ENCODE data around the gene FBXL17.

GRCh38 chr5:108353087-108353486 lies 28.8 kb downstream of the FBXL17 start:
- no peak for TF ChIP-seq BCL6 (CRISPR knock-in tag; IDR thresholded peaks at IDR 0.05)
- TF ChIP-seq PRDM4 (CRISPR knock-in tag; IDR thresholded peaks at IDR 0.05; ENCODE audit: borderline replicate concordance) = no peak
- TF ChIP-seq NR2F6 (IDR thresholded peaks at IDR 0.05) = no peak
- no peak for TF ChIP-seq NR2F6 (CRISPR knock-in tag; IDR thresholded peaks at IDR 0.05)
- TF ChIP-seq USF2 (IDR thresholded peaks at IDR 0.05; ENCODE audit: low read depth, low read length) = no peak
- TF ChIP-seq USF2 (CRISPR knock-in tag; IDR thresholded peaks at IDR 0.05; ENCODE audit: borderline replicate concordance) = no peak
- no peak for TF ChIP-seq EP300 (IDR thresholded peaks at IDR 0.05; ENCODE audit: low read depth in 2 of 2, low read length in 2 of 2)
- no peak for TF ChIP-seq EP300 (CRISPR knock-in tag; IDR thresholded peaks at IDR 0.05; ENCODE audit: borderline replicate concordance)
- no peak for TF ChIP-seq FOXK2 (IDR thresholded peaks at IDR 0.05)
- TF ChIP-seq PCBP1 (IDR thresholded peaks at IDR 0.05; ENCODE audit: borderline replicate concordance, low read depth, low read length) = no peak
- no peak for TF ChIP-seq EZH2 (conservative IDR thresholded peaks at IDR 0.05; ENCODE audit: low read depth, low read length)
- TF ChIP-seq ZSCAN21 (CRISPR knock-in tag; IDR thresholded peaks at IDR 0.05; ENCODE audit: borderline replicate concordance) = no peak
- TF ChIP-seq CTCF (CRISPR knock-in tag; IDR thresholded peaks at IDR 0.05) = no peak
- TF ChIP-seq ZNF563 (CRISPR knock-in tag; IDR thresholded peaks at IDR 0.05) = no peak
- TF ChIP-seq NR2C2 (CRISPR knock-in tag; IDR thresholded peaks at IDR 0.05; ENCODE audit: borderline replicate concordance) = no peak
- no peak for TF ChIP-seq ZNF383 (CRISPR knock-in tag; IDR thresholded peaks at IDR 0.05; ENCODE audit: borderline replicate concordance)
- TF ChIP-seq ZFP37 (CRISPR knock-in tag; IDR thresholded peaks at IDR 0.05; ENCODE audit: borderline replicate concordance) = no peak
